ENCODE measurements around the gene CALML4.

CALML4 gene

DNA sequence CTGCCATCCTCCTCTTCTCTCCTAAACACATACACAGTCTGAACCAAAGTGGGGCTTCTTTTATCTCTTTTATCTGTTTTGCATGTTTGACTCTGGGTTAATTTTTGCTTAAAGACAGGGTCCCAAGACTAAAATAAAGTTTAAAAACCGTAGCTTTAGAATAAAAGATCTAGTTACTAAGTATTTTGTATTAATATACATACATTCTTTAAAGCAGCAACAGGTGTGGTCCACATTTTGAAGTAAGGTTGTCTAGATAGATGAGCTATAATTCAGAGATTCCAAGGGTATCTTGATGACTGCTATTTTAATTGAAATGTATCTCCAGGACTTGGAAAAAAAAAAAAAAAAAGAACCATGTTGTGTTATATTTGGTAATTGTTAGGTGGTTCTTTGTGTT lies 61.3 kb downstream of the CALML4 start:
- DNase-seq (ENCODE audit: low read depth in 2 of 2), result no peak

DNA sequence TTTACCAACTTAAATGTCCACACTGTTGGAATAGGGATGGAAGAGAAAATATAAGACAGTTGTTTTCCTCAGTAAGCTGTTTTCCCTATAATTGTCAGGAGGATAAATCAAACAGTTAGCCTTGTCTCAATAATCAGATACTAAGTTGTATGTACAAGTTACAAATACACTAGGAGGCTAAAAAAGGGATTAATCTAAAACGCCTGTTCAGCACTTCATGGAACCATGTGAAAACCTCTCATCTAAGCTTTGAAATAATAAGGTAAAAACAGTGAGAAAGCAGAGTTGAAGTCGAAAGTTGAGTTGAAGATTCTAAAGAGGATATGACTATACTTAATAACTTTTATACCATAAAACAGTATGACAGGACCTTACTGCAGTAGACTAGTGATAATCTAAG lies 62.0 kb downstream of the CALML4 start:
- DNase-seq (ENCODE audit: low read depth in 2 of 2), result no peak
